SK-N-MC (cell line): Measurements from ENCODE around the gene RALGDS.
"Not testable (repeated sequence)": the region's sequence is repeated elsewhere in the genome, so short reads cannot be mapped to it uniquely, and the experiment has no call there.

Experiments used
- DNase-seq: peaks from one replicate; pipeline ENCODE4 v3.0.0-alpha.2; 2011; ENCODE audit warnings: low read depth, low spot score
- H3K27ac ChIP-seq: fragments of 200-600 bp; sonication (generic); 2 replicates; pipeline ENCODE4 v1.5.1; 2016; ENCODE audit warnings: mixed run types
- H3K36me3 ChIP-seq: fragments of 200-600 bp; sonication (generic); 2 replicates; pipeline ENCODE4 v1.6.1; 2017; ENCODE audit warnings: antibody characterized with exemption, low read length, mixed read lengths; ENCODE audit not compliant: insufficient read depth
- H3K4me3 ChIP-seq: fragments of 200-600 bp; sonication (generic); 2 replicates; pipeline ENCODE4 v1.5.1; 2016
- H3K9ac ChIP-seq: fragments of 200-600 bp; sonication (generic); 2 replicates; pipeline ENCODE4 v1.8.0; 2017; ENCODE audit warnings: mixed run types, mixed read lengths; ENCODE audit not compliant: insufficient read length
- H3K9me3 ChIP-seq: fragments of 200-600 bp; sonication (generic); 2 replicates; pipeline ENCODE4 v1.6.1; 2017; ENCODE audit warnings: low read depth, mild to moderate bottlenecking, antibody characterized with exemption, low read length, moderate library complexity, mixed read lengths
- EZH2 ChIP-seq: fragments of 200-600 bp; sonication (generic); IDR thresholded peaks from one replicate; pipeline ENCODE4 v1.6.1; 2017; ENCODE audit warnings: antibody characterized with exemption
- FOXP2 ChIP-seq: optimal IDR thresholded peaks from 2 replicates; pipeline ENCODE3; 2011; ENCODE audit warnings: mild to moderate bottlenecking, moderate library complexity; ENCODE audit not compliant: insufficient read depth; ENCODE audit errors: extremely low read length, control extremely low read depth
- POLR2AphosphoS5 ChIP-seq: IDR thresholded peaks from 2 replicates; pipeline ENCODE4 v1.6.1; 2012; ENCODE audit warnings: mild to moderate bottlenecking, low read depth, low read length, borderline replicate concordance

The RALGDS gene

DNA sequence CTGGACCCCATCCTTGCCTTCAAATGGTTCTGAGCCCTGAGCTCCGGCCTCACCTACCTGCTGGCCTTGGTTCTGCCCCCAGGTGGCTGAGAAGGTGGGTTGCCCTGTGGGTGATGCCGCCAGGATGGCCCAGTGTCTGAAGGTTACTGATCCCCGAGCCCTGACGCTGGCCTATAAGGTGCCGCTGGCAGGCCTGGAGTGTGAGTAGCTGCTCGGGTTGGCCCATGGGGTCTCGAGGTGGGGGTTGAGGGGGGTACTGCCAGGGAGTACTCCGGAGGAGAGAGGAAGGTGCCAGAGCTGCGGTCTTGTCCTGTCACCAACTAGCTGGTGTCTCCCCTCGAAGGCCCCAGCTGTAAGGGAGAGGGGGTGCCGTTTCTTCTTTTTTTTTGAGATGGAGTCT, 54.0 kb downstream of the RALGDS start:
- no peaks in the 10 kb centered on the region for H3K9me3 ChIP-seq
- TF ChIP-seq POLR2AphosphoS5, result no peak
- no peak for TF ChIP-seq EZH2
- TF ChIP-seq FOXP2, result no peak
- H3K36me3 ChIP-seq, result no peaks in the 10 kb centered on the region
- no peak overlapping the region for H3K27ac ChIP-seq
- DNase-seq, result no peak
- H3K9ac ChIP-seq, result no peak overlapping the region
- H3K4me3 ChIP-seq, result no peak overlapping the region

DNA sequence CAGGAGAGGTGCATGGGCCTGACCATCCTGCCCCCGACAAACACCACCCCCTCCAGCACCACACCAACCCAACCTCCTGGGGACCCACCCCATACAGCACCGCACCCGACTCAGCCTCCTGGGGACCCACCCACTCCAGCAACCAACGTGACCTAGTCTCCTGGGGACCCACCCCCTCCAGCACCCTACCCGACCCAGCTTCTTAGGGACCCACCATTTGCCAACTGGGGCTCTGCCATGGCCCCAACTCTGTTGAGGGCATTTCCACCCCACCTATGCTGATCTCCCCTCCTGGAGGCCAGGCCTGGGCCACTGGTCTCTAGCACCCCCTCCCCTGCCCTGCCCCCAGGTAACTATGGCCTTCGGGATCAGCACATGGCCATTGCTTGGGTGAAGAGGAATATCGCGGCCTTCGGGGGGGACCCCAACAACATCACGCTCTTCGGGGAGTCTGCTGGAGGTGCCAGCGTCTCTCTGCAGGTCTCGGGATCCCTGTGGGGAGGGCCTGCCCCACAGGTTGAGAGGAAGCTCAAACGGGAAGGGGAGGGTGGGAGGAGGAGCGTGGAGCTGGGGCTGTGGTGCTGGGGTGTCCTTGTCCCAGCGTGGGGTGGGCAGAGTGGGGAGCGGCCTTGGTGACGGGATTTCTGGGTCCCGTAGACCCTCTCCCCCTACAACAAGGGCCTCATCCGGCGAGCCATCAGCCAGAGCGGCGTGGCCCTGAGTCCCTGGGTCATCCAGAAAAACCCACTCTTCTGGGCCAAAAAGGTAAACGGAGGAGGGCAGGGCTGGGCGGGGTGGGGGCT, 54.7 kb downstream of the RALGDS start:
- H3K9ac ChIP-seq, result no peak overlapping the region
- TF ChIP-seq POLR2AphosphoS5 (no peak), FOXP2 (no peak), EZH2 (no peak)
- H3K27ac ChIP-seq, result no peak overlapping the region
- no peak for DNase-seq
- no peaks in the 10 kb centered on the region for H3K36me3 ChIP-seq
- H3K4me3 ChIP-seq, result no peak overlapping the region
- H3K9me3 ChIP-seq, result no peaks in the 10 kb centered on the region

DNA sequence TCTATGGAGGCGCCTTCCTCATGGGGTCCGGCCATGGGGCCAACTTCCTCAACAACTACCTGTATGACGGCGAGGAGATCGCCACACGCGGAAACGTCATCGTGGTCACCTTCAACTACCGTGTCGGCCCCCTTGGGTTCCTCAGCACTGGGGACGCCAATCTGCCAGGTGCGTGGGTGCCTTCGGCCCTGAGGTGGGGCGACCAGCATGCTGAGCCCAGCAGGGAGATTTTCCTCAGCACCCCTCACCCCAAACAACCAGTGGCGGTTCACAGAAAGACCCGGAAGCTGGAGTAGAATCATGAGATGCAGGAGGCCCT, 56.0 kb downstream of the RALGDS start:
- Histone ChIP-seq H3K27ac (no peak overlapping the region), H3K9me3 (no peaks in the 10 kb centered on the region), H3K4me3 (no peak overlapping the region), H3K36me3 (no peaks in the 10 kb centered on the region), H3K9ac (no peak overlapping the region)
- TF ChIP-seq POLR2AphosphoS5, result no peak
- no peak for TF ChIP-seq FOXP2
- DNase-seq, result no peak

DNA sequence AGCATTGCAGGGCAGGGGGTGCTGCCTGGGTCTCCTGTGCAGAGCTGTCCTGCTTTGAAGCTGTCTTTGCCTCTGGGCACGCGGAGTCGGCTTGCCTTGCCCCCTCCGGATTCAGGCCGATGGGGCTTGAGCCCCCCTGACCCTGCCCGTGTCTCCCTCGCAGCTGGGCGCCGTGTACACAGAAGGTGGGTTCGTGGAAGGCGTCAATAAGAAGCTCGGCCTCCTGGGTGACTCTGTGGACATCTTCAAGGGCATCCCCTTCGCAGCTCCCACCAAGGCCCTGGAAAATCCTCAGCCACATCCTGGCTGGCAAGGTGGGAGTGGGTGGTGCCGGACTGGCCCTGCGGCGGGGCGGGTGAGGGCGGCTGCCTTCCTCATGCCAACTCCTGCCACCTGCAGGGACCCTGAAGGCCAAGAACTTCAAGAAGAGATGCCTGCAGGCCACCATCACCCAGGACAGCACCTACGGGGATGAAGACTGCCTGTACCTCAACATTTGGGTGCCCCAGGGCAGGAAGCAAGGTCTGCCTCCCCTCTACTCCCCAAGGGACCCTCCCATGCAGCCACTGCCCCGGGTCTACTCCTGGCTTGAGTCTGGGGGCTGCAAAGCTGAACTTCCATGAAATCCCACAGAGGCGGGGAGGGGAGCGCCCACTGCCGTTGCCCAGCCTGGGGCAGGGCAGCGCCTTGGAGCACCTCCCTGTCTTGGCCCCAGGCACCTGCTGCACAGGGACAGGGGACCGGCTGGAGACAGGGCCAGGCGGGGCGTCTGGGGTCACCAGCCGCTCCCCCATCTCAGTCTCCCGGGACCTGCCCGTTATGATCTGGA, 56.6 kb downstream of the RALGDS start:
- H3K36me3 ChIP-seq, result no peaks in the 10 kb centered on the region
- no peaks in the 10 kb centered on the region for H3K9me3 ChIP-seq
- no peak for DNase-seq
- TF ChIP-seq EZH2, result no peak
- H3K4me3 ChIP-seq, result no peak overlapping the region
- no peak overlapping the region for H3K9ac ChIP-seq
- no peak overlapping the region for H3K27ac ChIP-seq

DNA sequence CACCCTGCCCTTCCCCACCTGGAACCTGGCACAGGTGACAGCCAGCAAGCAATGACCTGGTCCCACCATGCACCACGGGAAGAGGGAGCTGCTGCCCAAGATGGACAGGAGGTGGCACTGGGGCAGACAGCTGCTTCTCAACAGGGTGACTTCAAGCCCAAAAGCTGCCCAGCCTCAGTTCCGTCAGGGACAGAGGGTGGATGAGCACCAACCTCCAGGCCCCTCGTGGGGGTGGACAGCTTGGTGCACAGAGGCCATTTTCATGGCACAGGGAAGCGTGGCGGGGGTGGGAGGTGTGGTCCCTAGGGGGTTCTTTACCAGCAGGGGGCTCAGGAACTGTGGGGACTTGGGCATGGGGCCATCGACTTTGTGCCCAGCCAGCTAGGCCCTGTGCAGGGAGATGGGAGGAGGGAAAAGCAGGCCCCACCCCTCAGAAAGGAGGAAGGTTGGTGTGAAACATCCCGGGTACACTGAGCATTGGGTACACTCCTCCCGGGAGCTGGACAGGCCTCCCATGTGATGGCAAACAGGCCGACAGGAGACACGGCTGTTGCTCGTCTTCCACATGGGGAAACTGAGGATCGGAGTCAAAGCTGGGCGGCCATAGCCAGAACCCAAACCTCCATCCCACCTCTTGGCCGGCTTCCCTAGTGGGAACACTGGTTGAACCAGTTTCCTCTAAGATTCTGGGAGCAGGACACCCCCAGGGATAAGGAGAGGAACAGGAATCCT, 57.4 kb downstream of the RALGDS start:
- Histone ChIP-seq H3K9ac (no peak overlapping the region), H3K36me3 (no peaks in the 10 kb centered on the region), H3K9me3 (no peaks in the 10 kb centered on the region), H3K27ac (no peak overlapping the region), H3K4me3 (no peak overlapping the region)
- no peak for TF ChIP-seq POLR2AphosphoS5
- no peak for TF ChIP-seq FOXP2
- no peak for TF ChIP-seq EZH2
- DNase-seq, result no peak

DNA sequence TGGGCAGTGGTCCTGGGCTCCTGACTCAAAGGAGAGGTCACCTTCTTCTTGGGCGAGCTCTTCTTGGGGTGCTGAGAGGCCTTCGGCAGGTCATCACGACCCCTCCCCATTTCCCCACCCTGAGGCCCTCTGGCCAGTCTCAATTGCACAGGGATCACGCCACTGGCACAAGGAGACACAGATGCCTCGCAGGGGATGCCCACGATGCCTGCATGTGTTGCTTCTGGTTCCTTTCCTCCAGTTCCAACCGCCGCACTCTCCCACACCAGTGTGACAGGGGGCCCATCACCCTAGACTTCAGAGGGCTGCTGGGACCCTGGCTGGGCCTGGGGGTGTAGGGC, 57.9 kb downstream of the RALGDS start:
- Histone ChIP-seq H3K4me3 (no peak overlapping the region), H3K9me3 (no peaks in the 10 kb centered on the region), H3K9ac (no peak overlapping the region), H3K36me3 (no peaks in the 10 kb centered on the region), H3K27ac (no peak overlapping the region)
- no peak for DNase-seq
- no peak for TF ChIP-seq EZH2
- no peak for TF ChIP-seq POLR2AphosphoS5
- no peak for TF ChIP-seq FOXP2

DNA sequence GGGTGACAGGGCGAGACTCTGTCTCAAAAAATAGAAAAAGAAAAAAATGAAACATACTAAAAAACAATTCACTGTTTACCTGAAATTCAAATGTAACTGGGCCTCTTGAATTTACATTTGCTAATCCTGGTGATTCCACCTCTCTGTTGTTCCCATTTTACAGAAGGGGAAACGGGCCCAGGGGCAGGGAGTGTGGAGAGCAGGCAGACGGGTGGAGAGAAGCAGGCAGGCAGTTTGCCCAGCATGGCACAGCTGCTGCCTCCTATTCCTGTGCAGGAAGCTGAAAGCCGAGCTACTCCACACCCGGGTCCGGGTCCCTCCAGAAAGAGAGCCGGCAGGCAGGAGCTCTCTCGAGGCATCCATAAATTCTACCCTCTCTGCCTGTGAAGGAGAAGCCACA, 58.5 kb downstream of the RALGDS start:
- not testable (repeated sequence) for H3K27ac ChIP-seq, H3K9me3 ChIP-seq, H3K36me3 ChIP-seq, H3K9ac ChIP-seq, H3K4me3 ChIP-seq, DNase-seq

DNA sequence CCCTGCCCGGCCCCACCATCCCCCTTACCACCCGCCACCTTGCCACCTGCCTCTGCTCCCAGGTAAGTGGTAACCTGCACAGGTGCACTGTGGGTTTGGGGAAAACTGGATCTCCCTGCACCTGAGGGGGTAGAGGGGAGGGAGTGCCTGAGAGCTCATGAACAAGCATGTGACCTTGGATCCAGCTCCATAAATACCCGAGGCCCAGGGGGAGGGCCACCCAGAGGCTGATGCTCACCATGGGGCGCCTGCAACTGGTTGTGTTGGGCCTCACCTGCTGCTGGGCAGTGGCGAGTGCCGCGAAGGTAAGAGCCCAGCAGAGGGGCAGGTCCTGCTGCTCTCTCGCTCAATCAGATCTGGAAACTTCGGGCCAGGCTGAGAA, 59.3 kb downstream of the RALGDS start, which contains the start of gene CEL:
CEL (plus strand) TSS at position 218 of the 382 bp plus-strand sequence; CDS start at position 240, 22 bp downstream.
- DNase-seq, H3K9ac ChIP-seq, H3K27ac ChIP-seq, H3K36me3 ChIP-seq, H3K4me3 ChIP-seq, H3K9me3 ChIP-seq: not testable (repeated sequence)

DNA sequence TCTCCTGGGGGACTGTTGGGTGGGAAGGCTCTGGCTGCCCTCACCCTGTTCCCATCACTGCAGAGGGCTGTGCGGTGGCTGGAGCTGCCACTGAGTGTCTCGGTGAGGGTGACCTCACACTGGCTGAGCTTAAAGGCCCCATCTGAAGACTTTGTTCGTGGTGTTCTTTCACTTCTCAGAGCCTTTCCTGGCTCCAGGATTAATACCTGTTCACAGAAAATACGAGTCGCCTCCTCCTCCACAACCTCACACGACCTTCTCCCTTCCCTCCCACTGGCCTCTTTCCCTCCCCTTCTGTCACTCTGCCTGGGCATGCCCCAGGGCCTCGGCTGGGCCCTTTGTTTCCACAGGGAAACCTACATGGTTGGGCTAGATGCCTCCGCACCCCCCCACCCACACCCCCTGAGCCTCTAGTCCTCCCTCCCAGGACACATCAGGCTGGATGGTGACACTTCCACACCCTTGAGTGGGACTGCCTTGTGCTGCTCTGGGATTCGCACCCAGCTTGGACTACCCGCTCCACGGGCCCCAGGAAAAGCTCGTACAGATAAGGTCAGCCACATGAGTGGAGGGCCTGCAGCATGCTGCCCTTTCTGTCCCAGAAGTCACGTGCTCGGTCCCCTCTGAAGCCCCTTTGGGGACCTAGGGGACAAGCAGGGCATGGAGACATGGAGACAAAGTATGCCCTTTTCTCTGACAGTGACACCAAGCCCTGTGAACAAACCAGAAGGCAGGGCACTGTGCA, 59.8 kb downstream of the RALGDS start:
- H3K27ac ChIP-seq, H3K4me3 ChIP-seq, H3K9ac ChIP-seq, DNase-seq, H3K9me3 ChIP-seq, H3K36me3 ChIP-seq: not testable (repeated sequence)
